Activated CD4-positive, alpha-beta T cell treated with anti-CD3 and anti-CD28 coated beads, Interleukin-10, Interleukin-2, amounts not matched to agents 100 ng/mL and 50 ng/mL, durations not matched to agents 16 hours and 8 hours (primary cell): ENCODE measurements around the gene NOTUM.
"Not testable (repeated sequence)": the region's sequence is repeated elsewhere in the genome, so short reads cannot be mapped to it uniquely, and the experiment has no call there.

Experiments used
- DNase-seq: peaks from one replicate; pipeline ENCODE4 v3.0.0-alpha.2; 2020

NOTUM gene

GRCh38 chr17:81956607-81957589 is 4.1 kb downstream of the NOTUM start:
- DNase-seq = no peak

GRCh38 chr17:81955756-81956544 is 5.0 kb downstream of the NOTUM start:
- no peak for DNase-seq

- DNase-seq = no peak
Measured at GRCh38 chr17:81955058-81955681, 5.8 kb downstream of the NOTUM start.

- no peak for DNase-seq
Measured at GRCh38 chr17:81954131-81955057, 6.6 kb downstream of the NOTUM start.

- DNase-seq = not testable (repeated sequence)
Measured at GRCh38 chr17:81953443-81953842, 7.5 kb downstream of the NOTUM start.

- DNase-seq = no peak
Measured at GRCh38 chr17:81952792-81953228, 8.2 kb downstream of the NOTUM start.

- DNase-seq = no peak
Measured at GRCh38 chr17:81951785-81952684, 9.0 kb downstream of the NOTUM start.

- DNase-seq = no peak
Measured at GRCh38 chr17:81950501-81950900, 10.5 kb downstream of the NOTUM start.

- DNase-seq = no peak
Measured at GRCh38 chr17:81948635-81949378, 12.2 kb downstream of the NOTUM start.

- DNase-seq = no peak
Measured at GRCh38 chr17:81947189-81947588, 13.8 kb downstream of the NOTUM start, which contains the start of gene MYADML2. Gene MYADML2, minus strand, starts transcription at chr17:81947233. Its CDS starts 5,492 bp downstream, at chr17:81941741.

GRCh38 chr17:81944858-81945257 is 16.1 kb downstream of the NOTUM start:
- no peak for DNase-seq

- no peak for DNase-seq
Measured at GRCh38 chr17:81942167-81942553, 18.8 kb downstream of the NOTUM start.

- no peak for DNase-seq
Measured at GRCh38 chr17:81941484-81942166, 19.4 kb downstream of the NOTUM start.

- DNase-seq = no peak
Measured at GRCh38 chr17:81940538-81941483, 20.2 kb downstream of the NOTUM start.

- DNase-seq = no peak
Measured at GRCh38 chr17:81939881-81940385, 21.1 kb downstream of the NOTUM start.

- DNase-seq = no peak
Measured at GRCh38 chr17:81939218-81939617, 21.8 kb downstream of the NOTUM start.

- no peak for DNase-seq
Measured at GRCh38 chr17:81935709-81936084, 25.3 kb downstream of the NOTUM start.
